Stimulated activated CD8-positive, alpha-beta memory T cell treated with anti-CD3 and anti-CD28 coated beads, Interleukin-4, amount 100 ng/mL, for 4 hours (primary cell): ENCODE results near the gene CRMP1.

Experiments used
- DNase-seq, 2 donors: peaks; one replicate each; pipeline ENCODE4 v3.0.0-alpha.2; 2020; ENCODE audit warnings: low read depth in 2 of 2, low spot score in 1 of 2

Gene CRMP1

DNA sequence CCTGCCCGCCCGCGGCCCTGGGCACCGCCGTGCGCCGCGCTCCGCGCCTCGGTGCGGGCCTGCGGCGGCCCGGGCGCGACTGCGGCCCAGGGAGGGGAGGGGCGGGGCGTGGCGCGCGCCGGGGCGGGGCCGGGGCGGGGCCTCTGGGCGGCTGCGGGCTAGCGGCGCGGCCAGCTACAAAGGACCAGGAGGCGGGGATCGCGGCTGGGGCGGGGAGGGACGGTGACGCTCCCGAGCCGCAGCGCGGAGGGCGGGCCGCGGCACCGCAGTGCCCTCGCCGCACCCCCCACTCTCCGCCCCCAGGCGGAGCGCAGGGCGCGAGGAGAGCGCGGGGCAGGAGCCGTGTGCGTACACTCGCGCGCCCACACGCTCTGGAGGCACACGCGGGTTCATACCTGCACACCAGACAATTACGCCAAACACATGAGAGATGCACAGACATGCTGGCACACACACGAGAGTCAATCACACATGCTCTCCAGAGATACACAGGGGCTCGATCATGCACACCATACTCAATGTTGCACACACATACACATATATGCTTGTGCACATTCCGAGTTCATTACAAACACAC lies at the start of gene CRMP1:
CRMP1 (minus strand) TSS at position 83 of the 577 bp plus-strand sequence. CDS start 117 bp downstream, outside the sequence.
- DNase-seq = no peak

DNA sequence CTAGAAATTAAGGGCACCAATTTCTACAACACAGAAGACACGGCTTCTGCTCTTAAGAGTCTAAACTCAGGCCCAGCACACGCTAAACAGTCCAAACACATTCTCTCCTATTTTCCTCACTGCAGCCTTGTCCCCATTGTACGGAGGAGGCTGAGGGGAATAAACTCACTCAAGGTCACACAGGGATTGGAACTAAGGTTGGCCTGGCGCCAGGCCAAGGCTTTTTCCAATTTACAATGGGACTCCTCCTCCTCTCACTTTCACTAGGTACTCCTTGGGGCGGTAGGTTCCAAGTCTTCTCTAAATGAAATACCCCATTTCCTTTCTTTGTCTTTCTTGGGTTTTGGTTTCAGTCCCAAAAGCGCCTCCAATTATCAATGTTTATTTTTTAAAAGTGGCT lies 48.7 kb upstream of the CRMP1 start:
- DNase-seq = no peak

DNA sequence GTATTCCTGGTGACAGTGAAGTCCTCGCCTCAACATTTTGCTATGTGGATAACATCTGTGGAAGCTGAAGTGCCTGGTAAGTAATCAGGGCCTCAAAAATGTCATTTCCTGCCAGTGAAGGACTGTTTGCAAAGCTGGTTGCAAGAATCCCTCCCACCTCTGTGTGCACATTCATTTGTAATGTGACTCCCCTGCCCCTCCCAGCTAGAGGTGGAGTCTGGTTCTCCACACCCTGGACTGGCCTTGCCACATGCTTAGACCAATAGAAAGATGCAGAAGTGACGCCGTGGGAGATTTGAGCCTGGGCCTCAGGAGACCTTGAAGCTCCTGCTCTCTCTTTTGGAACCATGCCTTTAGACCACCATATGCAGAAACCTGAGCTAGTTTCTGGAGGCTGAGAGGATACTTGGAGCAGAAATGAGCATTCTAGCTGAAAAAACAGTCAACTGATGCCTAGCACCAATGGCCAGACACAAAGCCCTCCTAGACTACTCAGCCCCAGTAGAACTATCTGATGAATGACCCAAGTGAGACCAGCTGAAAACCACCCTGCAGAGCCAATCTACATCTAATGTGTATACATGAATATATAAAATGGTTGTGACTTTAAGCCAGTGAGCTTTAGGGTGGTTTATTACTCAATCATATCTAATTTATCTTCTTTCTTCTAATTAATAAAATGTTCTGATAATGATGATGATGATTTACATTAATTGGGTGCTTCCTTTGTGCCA lies 47.8 kb upstream of the CRMP1 start:
- DNase-seq = no peak

GRCh38 chr4:5933996-5934831 lies 41.3 kb upstream of the CRMP1 start:
- no peak for DNase-seq

GRCh38 chr4:5933116-5933515 lies 40.2 kb upstream of the CRMP1 start:
- DNase-seq = no peak

GRCh38 chr4:5932035-5932568 lies 39.2 kb upstream of the CRMP1 start:
- DNase-seq = no peak

DNA sequence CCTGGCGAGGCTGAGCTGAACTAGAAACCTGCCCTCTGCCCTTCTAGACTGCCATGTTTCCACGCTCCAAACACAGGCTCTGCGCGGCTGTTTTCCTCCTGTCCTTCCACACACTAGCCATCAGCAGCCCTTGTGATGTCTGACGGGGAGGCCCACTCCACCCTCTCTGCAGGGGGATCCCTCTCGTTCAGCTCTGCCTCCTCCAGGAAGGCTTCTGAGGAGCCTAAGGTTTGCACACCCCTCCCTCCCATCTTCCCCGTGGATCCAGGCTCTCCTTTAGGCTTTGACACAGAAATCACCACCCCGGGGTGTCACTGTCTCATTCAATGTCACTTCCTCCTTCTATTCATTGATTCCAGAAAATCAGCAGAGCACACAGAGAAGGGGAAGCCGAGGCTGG lies 38.6 kb upstream of the CRMP1 start:
- no peak for DNase-seq

DNA sequence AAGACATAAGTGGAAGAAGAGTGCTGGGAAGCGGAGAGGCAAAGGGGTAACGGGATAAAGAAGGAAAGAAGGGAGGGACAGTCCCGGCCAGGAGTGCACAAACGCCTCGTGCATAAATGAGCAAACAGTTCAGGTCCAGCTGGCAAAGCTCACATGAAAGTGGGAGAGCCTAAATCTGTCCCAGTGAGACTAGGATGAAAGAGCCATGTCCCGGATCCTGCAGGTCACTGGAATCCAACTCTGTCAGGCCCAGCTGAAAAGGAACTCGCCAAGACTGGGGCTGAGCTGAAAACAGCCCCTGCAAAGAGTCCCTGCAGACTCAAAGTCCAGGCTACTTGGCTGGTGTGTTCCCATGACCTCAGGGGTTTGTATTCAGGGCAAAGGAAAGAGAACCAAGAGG lies 38.0 kb upstream of the CRMP1 start:
- no peak for DNase-seq

GRCh38 chr4:5930456-5930855 lies 37.6 kb upstream of the CRMP1 start:
- no peak for DNase-seq

DNA sequence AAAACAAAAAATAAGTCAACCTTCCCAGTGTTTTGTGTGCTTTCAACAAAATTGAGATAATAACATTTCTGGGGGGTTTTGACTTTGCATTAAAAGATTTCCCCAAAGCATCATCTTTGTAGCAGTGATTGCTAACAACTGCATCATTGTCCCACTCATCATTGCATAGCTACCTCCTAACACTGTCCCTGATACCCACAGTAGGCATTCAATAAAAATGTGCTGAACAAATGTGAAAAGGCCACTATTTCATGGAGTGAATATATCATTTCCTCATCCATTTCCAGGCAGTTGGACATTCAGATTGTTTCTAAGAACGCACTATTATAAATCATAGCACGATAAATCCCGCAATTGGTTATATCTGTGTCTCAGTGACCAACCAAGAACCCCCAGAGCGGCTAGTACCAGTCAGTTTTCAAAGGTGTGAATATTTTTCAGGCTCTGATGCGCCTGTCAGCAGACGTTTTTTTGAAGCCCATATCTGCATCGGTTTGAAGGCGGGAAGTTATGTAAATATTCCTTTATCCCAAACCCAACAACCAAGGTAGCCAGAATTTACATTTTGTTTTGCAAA lies 36.0 kb upstream of the CRMP1 start:
- DNase-seq = no peak

GRCh38 chr4:5928274-5928673 lies 35.4 kb upstream of the CRMP1 start:
- DNase-seq = no peak

GRCh38 chr4:5927747-5928146 lies 34.9 kb upstream of the CRMP1 start:
- no peak for DNase-seq

- no peak for DNase-seq
Observed at GRCh38 chr4:5927116-5927515, 34.2 kb upstream of the CRMP1 start.

DNA sequence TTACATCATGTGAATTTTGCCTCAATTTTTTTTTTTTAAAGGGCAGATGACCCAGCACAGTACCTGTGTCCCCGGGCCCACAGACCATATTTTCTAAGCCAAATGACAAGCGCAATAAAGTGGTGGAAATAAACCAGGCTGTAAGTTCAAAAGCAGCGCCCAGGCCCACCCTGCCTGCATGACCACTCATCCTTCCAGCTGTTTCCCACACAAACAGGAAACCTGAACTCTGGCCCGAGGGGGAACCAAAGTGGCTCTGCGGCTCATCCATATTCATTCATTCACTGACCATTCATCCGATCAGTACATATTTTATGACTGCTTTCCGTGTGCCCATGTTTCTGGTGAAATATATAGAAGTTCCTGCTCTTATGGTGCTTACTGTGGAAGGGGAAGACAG lies 33.7 kb upstream of the CRMP1 start:
- no peak for DNase-seq

DNA sequence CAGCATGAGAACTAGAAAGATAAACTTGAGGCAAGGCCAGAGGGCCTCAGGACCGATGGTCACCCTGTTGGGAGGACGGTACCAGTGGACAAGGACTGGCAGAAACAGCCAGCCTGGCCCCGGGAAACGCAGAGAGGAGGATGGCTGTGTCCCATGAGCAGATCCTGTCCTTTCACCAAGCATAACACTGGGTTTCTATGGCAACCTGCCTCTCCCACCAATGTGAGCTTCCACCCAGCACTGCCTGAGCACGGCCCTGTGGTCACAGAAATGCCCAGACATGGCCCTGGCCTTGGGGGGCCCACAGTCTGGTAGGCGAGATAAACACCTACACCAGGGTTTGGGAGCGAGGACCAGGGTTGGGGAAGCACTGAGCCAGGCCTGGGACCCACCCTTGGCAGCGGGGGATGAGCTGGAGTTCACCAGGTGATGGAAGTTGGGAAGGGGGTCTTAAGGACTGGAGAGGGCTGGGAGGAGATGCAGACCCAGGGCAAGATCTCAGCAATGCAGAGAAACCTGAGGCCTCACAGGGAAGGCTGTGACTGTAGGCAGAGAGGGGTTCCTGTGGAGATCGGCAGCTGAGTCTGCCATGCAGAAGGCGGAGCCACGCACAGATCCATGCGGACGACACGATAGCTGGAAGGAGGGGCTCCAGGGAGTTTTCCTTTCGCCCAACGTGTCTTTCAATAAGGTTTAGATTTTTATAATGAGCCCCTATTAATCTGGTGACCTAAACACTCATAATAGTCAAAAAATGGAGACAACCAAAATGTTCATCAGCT lies 32.7 kb upstream of the CRMP1 start:
- DNase-seq = no peak

DNA sequence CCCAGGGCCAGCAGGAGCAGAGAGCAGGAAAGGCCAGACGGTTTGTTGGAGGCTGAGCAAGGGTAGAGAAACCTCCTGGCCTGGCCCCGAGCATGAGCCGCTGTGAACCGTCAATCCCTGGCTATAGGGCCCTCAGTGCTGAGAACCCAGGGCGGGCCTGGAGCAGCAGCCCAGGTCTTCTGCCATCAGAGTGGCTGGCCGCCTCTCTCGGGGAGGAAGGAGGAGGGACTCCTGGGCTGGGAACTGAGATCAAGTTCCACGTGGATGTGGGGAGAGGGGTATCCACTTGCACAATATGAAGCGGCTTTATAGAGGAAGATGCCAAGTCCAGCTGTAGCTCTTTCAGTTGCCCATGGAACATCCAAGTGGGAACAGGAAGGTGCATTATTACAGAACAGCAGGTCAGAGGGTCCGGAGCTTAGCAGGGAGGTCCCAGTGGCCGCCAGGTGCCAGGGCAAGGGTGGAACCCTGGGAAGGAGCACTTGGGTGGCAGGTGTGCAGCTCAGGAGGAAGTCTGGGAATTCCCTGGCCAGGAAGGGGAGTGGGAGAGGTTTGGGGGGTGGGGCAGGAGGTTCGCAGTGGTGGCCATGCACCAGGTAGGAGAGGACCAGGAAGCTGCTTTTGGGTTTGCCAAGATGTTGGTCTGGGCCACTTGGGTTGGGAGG lies 31.7 kb upstream of the CRMP1 start:
- no peak for DNase-seq

GRCh38 chr4:5923376-5923775 lies 30.5 kb upstream of the CRMP1 start:
- DNase-seq = no peak

- no peak for DNase-seq
Observed at GRCh38 chr4:5922556-5922955, 29.7 kb upstream of the CRMP1 start.

DNA sequence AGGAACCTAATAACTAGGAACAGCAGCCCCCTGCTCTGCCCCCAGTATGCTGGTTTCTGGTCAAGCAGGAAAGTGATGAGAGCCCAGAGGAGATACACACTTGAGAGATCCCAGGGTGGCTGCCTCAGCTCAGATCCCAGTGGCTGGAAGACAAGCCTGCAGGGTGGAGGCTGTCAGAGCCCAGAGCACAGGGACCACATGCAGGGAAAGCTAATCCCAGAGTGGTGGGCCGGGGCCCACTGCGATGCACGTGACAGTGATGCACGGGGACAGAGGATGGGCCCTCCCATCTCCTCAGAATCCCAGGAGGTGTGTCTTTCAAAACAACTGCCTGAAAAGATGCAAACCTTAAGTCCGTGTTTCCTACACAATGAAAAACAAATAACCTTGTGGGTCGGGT lies 29.1 kb upstream of the CRMP1 start:
- DNase-seq = no peak
